Endometrial microvascular endothelial cells (primary cell): ENCODE measurements around the gene OR6M1. TPM values are rescaled to one million over a fixed set of nuclear protein-coding genes. Genes with fewer than 3 reads are reported as not detected.

Experiments
- in situ Hi-C: cut with HindIII; loops from 2 replicates; pipeline ENCODE4 v1.10.0; 2017; ENCODE audit warnings: low sequenced_read_pairs, low pct_unique_long_range_greater_than_20kb; ENCODE audit errors: inconsistent ontology term
- total RNA-seq: library from RNA; depleted of rRNA; stranded (reverse); fragments of >200 nt; gene quantifications from one replicate; pipeline ENCODE4 v1.2.3, GENCODE V29; 2015; ENCODE audit errors: inconsistent ontology term

Gene OR6M1, protein sequence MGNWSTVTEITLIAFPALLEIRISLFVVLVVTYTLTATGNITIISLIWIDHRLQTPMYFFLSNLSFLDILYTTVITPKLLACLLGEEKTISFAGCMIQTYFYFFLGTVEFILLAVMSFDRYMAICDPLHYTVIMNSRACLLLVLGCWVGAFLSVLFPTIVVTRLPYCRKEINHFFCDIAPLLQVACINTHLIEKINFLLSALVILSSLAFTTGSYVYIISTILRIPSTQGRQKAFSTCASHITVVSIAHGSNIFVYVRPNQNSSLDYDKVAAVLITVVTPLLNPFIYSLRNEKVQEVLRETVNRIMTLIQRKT
- not detected for total RNA-seq

DNA sequence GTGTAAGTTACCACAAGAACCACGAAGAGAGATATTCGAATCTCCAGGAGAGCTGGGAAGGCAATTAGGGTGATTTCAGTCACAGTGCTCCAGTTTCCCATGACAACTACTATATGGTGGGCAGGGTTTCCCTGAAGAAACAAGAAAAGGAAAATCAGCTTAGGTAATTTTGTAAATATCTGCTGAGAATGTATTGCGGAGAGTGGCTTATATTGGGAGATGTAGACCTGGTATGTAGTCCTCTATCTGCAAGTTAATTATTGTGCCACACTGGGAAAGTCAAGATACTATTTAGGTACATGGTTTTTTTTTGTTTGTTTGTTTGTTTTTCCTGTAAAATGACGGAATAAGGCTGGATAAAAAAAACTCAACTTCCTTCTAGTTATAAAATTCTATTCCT is at the start of gene OR6M1:
TSS of gene OR6M1 (minus strand) at position 101 of the 400 bp plus-strand sequence. CDS start at position 101, 0 bp downstream.
- in situ Hi-C loops, result no loop called here

DNA sequence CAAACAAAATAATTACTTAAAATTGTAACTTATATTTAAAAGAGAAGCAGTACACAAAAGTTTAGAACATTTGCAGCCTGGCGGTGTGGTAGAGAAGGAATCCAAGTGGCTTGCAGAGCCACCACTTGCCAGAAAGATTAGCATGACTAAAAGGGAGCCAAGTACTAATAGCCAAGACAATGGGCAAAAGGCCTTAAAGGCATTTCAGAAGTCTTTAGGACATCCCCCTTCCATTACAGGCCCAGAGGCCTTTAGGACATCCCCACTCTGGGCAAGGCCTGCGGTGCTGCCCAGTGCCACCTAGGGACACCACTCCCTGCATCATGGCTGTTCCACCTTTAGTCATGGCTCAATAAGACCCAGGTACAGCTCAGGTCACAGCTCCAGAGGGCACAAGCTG is 46.9 kb upstream of the OR6M1 start:
- in situ Hi-C loops, result no loop called here

DNA sequence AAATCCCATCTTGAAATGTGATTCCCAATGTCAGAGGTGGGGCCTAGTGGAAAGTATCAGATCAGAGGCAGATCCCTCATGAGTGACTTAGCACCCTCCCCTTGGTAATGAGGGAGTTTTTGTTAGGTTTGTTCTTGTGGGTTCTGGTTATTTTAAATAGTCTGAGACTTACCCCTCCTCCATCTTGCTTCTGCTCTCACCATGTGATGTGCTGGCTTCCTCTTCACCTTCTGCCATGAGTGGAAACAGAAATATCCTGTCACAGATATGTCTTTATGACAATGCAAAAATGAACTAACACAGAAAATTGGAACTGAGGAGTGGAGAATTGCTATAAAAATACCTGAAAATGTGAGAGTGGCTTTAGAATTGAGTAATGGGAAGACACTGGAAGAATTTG is 46.2 kb upstream of the OR6M1 start:
- in situ Hi-C loops, result no loop called here

DNA sequence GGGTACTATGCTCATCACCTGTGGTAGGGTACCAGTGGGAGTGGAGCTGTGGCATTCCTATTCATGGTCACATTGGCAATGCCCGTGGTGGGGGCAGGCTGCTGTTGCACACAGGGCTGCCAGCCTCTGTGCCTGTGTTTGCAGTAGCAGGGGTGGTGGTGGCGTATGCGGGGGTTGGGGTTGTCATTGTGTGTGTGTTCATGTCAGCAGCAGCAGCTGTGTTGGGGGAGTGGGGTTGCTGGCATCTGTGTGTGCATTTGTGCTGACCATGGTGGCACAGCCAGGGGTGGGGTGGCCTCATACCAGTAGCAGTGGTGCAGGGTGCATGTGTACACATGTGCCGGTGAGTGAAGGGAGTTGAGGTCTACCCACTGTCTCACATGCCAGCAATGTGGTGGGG is 45.0 kb upstream of the OR6M1 start:
- in situ Hi-C loops, result no loop called here

DNA sequence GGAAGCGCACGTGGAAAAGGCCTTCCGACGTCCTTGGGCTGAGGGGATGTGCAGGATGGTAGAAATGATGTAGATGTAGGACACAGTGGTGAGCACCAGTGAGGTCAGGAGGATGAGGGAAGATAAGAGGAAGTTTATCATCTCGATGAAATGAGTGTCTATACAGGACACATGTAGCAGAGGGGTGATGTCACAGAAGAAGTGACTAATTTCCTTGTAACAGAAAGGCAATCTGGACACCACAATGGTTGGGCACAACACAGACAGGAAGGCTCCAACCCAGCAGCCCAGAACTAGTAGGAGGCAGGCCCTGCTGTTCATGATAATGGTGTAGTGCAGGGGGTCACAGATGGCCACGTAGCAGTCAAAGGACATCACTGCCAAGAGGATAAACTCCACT is 35.0 kb upstream of the OR6M1 start:
- in situ Hi-C loops, result no loop called here

DNA sequence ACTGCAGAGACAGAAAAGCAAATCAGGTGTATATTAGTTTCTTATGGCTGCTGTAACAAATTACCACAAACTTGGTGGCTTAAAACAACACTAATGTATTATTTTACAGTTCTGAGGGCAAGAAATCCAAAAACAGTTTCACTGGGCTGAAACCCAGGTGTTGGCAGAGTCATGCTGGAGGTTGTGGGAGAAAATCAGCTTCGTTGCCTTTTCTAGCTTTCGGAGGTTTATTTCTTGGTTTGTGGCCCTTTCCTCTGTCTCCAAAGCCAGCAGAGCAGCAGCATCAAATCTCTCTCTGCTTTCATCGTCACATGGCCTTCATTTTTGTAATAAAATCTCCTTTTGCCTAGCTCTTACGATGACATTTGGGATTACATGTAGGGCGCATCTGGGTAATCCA is 33.0 kb upstream of the OR6M1 start:
- in situ Hi-C loops, result no loop called here

DNA sequence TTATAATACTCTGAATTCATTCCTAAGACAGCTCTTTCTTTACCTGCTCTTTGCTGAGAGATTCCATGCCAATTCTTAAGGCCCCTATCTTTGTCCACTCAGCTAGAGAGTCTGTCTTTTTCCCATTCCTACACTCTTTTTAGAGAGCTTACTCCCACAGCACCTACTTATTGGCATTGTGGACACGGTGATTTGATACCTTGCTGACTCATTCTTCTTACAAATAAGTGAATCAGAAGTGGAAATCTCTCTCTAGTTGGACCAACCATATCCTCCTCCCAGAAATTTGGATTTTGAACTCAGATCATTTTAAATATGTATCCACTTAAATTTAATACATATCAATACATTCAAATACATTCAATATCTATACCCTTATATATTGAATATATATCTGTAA is 32.5 kb upstream of the OR6M1 start:
- in situ Hi-C loops, result no loop called here

DNA sequence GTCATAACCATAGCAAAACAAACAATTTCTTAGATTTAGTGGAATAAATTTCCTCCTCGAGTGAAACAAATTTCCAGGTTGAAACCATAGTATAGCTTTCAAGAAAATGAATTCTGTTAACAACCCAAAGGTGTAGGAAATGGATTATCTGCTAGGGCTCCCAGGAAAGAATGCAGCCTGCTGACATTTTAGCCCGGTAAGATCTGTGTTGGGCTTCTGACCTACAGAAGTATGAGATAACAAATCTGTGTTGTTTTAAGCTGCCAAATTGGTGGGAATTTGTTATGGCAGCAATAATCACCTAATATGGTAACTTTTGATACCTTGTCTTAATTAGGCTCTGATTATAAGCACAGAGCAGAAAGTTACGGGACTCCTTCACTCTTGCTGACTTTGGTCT is 32.0 kb upstream of the OR6M1 start:
- in situ Hi-C loops, result no loop called here

DNA sequence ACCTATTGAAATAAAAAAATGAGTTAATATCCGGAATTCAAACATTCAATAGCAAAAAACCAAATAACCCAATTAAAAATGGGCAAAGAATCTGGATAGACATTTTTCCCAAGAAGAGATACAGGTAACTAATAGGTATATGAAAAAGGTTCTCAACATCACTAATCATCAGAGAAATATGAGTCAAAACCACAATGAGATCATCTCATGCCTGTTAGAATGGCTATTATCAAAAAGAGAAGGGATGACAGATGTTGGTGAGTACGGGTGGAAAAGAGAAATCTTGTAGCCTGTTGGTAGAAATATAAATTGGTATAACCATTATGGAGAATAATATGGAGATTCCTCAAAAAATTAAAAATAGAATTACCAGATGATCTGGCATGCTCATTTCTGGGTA is 26.9 kb upstream of the OR6M1 start:
- in situ Hi-C loops, result no loop called here

DNA sequence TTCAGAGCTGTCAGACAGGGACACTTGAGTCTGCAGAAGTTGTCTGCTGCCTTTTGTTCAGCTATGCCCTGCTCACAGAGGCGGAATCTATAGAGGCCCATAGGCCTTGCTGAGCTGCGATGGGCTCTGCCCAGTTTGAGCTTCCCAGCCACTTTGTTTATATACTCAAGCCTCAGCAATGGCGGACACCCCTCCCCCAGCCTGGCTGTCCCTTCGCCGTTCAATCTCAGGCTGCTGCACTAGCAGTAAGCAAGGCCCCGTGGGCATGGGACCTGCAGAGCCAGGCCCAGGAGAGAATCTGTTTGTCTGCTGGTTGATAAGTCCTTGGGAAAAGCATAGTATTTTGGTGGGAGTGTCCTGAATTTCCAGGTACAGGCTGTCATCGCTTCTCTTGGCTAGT is 23.6 kb upstream of the OR6M1 start:
- in situ Hi-C loops, result no loop called here

DNA sequence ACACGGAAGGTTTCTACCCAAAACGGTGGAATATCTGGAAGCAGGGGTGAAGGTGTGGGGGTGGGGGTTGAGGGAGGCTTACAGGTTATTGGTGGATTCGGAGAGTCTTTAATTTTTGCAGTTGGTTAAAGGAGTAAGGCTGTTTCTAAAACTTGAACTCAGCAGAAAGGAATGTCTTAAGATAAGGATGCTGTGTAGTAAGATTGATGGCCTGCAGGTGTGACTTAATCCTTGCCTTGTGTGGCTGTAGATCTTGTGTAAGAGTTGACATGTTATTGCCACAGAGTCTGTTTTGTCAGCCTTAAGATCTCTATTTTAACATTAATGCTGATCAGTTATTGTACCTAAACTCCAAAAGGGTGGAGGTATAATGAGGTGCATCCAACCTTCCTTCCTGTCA is 16.4 kb upstream of the OR6M1 start:
- in situ Hi-C loops, result no loop called here

DNA sequence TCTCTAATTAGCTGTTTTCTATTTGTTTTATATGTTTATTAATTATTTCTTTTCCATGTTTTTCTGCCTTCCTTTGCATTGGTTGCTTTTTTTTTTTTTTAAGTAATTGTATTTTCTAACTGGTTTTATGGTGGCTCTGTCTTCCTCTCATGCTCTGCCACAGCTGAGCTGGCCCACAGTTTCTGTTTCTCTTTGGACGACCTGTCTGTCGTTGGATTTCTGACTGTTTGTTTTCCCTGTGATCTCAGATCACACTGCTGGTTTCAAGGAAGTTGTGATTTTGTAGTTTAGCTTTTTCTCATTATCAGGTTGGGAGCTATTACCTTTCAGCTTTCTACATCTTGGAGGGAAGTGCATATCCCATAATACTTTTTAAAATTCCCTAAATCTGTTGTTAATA is 15.9 kb upstream of the OR6M1 start:
- in situ Hi-C loops, result no loop called here

DNA sequence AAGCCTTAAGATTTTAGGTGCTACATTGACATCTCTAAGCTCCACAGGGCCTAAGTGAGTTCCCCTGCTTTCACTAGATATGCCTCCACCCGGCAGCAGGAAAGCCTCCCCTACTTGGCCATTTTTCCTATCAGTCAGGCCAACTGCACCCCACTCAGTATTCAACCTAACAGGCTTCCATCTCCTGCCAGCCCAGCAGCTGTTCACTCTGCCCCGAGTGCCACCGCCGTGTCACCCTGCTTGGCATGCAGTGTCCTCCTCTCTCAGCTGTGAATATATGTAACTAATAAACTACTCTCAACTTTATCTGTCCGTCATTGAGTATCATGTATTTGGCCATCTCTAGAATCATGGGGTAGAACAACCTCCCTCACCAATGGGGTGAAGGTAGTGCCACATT is 9.0 kb upstream of the OR6M1 start:
- in situ Hi-C loops, result no loop called here

DNA sequence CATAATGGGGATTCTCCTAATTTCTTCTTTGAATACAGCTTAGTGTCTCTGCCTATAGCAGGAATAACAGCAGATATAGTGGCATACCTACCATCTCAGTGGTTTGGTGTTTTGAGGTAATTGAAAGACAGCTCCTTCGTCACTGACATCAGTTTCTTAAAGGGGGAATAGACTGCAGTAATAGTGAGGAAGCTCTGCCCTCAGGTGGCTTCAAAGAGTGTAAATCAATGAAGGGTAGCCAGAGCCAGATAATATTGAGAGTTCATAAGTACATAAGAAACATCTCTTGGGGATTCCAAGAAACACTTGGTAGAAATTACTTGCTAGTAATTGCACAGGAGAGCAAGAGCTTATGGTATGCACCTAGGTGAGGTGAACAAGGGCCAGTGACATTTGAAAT is 4.4 kb downstream of the OR6M1 start:
- in situ Hi-C loops, result no loop called here

DNA sequence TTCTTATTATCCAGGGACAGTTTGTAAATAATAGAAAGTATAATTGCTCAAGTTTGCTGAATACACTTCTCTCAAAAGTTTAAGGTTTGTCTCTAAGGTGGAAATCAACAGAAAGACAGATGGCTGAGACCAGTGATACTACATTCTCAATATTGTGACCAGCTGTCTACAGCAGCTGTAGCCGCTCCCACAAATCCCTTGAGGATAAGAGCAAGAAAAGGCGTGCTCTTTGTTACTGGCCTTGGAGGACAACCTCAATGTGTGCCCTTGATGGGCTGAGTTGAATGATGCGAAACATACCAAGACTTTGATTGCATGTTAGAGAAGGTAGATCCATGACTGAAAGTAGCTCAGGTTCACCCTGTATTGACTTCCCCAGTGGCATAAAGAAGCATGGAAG is 6.1 kb downstream of the OR6M1 start:
- in situ Hi-C loops, result no loop called here

DNA sequence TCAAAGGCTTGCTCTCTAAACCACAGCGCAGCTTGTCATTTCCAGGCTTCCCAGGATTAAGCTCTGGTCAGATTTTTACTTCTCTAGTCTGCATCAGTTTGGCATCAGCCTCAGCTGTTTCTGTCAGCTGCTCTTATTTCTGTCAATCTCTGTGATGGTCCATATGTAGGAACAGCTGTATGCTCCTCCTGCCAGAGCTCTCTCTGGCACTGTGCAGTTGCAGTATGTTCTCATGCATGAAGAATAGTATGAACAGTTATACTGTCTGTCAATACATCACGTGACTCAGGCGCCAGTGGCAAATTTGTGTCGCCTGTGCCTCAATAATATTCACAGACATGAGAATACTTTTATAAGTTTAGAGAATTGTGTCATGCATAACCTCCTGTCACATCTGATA is 6.7 kb downstream of the OR6M1 start:
- in situ Hi-C loops, result no loop called here

DNA sequence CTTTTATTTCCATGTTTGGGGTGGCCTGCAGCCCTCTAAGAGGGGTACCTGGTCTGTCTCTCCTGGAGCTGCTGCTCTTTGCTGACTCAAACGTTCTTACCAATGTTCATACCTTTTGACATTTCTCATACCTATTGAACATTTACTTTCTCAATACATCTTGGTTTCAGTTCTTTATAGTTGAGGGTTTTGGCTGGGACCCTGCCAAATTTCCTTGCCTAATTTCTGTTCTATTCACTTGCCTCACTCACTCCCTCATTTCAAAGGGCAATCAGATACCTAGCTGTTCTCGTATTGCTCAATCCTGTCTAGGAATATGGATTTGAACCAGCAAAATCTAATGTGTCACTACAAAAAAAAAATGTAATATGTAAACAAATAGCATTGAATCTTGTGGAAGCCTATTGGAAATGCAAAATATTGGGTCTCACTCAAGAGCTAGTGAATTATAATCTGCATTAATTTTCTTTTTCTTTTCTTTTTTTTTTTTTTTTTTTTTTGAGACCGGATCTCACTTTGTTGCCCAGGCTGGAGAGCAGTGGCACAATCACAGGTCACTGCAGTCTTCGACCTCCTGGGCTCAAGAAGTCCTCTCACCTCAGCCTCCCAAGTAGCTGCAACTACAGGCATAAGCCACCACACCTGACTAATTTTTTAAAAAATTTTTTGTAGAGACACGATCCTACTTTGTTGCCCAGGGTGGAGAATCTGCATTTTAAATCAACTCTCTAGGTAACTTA is 7.5 kb downstream of the OR6M1 start:
- in situ Hi-C loops, result no loop called here

DNA sequence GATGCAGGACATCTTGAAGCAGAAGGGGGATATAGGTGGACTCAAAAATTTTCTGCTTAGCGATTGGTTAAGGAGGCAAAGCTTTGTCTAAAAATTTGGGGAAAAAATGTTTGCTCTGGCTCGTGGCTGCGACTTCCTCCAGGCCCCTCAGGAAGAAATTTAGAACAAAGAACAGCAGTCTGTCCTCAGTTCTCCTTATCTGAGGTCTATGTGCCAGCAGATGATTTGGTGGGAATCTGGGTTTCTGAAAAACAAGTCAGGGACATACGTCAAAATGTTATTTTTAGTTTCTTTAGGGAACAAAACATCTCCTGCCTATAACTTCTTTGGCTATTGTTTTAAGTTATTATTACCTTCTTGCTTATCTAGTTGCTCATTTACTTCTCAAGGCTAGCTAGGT is 8.1 kb downstream of the OR6M1 start:
- in situ Hi-C loops, result no loop called here

DNA sequence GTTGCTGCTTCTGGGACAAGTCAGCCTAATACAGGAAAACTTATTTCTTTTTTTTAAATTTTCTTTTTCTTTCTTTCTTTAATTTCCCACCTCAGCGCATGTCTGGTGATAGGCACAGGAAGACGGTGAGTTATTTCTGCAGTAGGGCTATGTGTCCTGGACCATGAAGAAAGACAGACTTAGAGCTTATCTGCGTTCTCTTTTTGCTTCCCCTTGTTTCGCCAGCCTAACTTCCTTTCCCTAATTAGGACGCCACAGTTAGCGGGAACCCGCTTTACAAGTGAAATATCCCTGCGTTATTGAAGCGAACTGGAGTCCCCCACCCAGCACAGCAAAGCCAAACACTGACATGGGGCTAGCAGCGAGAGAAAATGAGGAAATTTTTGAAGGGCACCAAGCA is 8.6 kb downstream of the OR6M1 start:
- in situ Hi-C loops, result no loop called here

DNA sequence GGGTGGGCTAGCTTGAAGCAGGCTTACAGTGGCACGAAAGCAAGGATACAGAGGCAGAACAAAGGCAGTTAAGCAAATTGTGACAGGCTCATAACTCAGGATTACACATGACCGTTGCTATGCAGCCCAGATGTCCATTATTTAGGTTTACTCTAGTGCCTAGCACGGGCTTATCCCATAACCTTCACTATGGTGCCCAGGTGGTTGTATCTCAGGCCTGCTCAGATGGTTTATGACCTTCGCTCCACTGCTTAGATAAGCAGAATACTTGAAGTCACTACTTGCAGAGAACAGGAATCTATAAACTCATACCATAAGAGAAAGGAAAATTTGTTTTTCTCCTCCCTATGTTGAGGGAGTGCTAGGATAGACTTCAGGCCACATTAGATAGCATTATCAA is 9.0 kb downstream of the OR6M1 start:
- in situ Hi-C loops, result no loop called here

DNA sequence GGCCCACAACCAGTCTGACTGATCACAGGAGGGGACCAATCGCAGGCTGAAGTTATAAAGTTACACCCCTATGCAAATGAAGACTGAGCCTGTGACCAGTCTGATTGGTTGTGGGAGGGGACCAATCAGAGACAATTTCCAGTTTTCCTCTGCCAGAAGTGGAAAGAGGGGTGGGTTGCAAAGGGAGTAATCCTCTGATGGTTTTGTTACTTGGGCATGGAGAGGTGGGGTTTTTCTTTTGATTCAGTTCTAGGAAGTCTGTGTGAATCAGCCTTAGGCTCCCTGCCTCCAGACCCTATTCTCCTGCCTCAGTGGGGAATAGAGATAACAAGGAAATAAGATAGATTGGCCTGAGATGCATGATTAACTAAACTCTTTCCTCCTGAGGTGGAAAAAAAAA is 9.9 kb downstream of the OR6M1 start:
- in situ Hi-C loops, result no loop called here
